ENCODE measurements around the gene HTT. TPM values are rescaled to one million over a fixed set of nuclear protein-coding genes. Genes with fewer than 3 reads are reported as not detected.

Gene HTT
- total RNA-seq, 1 donor from 2014 or later: 73.6 TPM

DNA sequence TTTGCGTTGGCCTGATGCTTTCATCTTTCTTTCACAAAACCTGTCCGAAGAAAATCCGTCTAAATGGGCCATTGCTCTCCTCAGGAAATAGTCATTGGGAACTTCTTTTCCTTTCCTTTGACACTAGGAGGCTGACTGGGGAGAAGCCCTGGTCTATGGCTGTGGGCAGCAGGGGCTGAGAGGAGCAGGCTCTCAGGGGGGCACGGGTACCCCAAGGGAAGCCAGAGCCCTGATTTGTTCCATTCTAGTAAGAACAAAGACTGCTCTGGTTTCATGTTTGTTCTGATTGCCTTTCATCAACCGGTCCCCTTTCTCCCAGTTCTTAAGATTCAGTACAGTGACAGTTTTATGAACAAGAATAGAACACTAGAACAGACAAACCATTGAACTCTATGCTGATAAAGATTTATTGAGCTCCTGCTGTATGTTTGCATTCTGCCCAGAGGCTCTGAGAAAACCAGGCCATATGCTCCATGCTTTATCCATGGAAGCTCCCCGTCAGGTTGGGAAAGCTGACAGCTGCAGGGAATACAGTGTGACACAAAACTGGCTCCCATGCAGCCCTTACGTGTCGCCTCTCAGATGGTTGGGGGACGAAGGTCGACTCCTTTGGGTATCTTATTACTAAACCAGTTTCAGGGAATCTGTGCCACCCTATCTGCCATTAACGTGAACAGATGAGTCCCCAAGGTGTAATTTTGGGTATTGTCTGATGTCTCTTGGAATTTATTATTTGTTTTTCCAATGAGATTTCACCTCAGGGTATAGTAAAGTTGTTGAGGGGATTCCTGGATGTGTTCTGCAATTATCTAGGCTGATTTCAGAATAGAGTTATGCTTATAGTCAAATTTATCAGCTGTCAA is 102.1 kb downstream of the HTT start:
- Mint-ChIP-seq H3K27ac (no peak overlapping the region), H3K9me3 (no peaks in the 10 kb centered on the region), H3K36me3 (peaks cover 36% of the 10 kb centered on the region), H3K4me1 (peaks cover 6% of the 10 kb centered on the region), H3K4me3 (no peak overlapping the region), H3K27me3 (ENCODE audit: low read depth) (no peaks in the 10 kb centered on the region)
- no peak for DNase-seq (ENCODE audit: low spot score in 2 of 2, unreplicated experiment in 2 of 2)
- TF ChIP-seq, protein P1, sequence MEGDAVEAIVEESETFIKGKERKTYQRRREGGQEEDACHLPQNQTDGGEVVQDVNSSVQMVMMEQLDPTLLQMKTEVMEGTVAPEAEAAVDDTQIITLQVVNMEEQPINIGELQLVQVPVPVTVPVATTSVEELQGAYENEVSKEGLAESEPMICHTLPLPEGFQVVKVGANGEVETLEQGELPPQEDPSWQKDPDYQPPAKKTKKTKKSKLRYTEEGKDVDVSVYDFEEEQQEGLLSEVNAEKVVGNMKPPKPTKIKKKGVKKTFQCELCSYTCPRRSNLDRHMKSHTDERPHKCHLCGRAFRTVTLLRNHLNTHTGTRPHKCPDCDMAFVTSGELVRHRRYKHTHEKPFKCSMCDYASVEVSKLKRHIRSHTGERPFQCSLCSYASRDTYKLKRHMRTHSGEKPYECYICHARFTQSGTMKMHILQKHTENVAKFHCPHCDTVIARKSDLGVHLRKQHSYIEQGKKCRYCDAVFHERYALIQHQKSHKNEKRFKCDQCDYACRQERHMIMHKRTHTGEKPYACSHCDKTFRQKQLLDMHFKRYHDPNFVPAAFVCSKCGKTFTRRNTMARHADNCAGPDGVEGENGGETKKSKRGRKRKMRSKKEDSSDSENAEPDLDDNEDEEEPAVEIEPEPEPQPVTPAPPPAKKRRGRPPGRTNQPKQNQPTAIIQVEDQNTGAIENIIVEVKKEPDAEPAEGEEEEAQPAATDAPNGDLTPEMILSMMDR (IDR thresholded peaks at IDR 0.05; ENCODE audit: unreplicated experiment): no peak

DNA sequence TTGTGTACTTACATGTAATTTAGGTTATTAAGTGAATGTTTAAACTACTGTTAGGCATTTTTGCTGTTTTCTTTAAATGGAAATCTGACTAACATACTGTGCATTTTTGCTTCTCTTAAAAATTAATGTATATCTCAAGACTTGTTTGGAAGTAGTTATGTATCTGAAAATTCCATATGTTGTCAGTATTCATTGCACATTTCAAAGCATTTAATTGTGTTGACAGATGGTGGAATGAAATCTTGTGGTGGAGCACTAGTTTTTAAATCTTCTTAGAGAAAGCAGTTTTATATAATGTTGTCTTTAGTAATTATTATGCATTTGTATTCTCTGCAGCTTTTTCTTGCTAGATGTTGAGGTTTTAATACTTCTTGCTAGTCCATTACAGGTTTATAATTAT is 102.9 kb downstream of the HTT start:
- TF ChIP-seq, protein P1 (IDR thresholded peaks at IDR 0.05; ENCODE audit: unreplicated experiment): no peak
- no peak for DNase-seq (ENCODE audit: low spot score in 2 of 2, unreplicated experiment in 2 of 2)
- no peak overlapping the region for H3K4me3 Mint-ChIP-seq
- no peak overlapping the region for H3K27ac Mint-ChIP-seq
- no peaks in the 10 kb centered on the region for H3K9me3 Mint-ChIP-seq
- H3K27me3 Mint-ChIP-seq (ENCODE audit: low read depth): no peaks in the 10 kb centered on the region
- peaks cover 6% of the 10 kb centered on the region for H3K4me1 Mint-ChIP-seq
- H3K36me3 Mint-ChIP-seq: peaks cover 33% of the 10 kb centered on the region

DNA sequence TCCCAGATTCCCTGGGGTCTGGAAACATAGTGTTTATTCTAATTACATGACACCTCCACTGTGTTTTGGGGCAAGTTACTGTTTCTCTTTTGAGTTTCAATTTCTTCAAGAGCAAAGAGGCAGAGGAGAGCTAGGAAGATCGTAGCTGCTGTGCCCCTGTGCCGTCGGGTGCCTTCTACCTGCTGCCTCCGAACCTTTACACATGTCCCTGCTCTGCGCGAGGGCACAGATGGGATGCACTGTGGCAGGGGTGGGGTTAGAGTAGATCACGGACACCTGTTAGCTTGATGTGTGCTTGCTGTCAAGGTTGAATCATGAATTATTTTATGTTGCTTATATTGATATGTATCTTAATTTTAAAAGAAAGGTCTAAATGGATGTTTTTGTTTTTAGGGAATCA is 103.4 kb downstream of the HTT start:
- Mint-ChIP-seq H3K4me1 (peaks cover 6% of the 10 kb centered on the region), H3K27me3 (ENCODE audit: low read depth) (no peaks in the 10 kb centered on the region), H3K36me3 (peaks cover 29% of the 10 kb centered on the region), H3K27ac (no peak overlapping the region), H3K4me3 (no peak overlapping the region), H3K9me3 (no peaks in the 10 kb centered on the region)
- TF ChIP-seq, protein P1 (IDR thresholded peaks at IDR 0.05; ENCODE audit: unreplicated experiment): no peak
- DNase-seq (ENCODE audit: low spot score in 2 of 2, unreplicated experiment in 2 of 2): no peak

DNA sequence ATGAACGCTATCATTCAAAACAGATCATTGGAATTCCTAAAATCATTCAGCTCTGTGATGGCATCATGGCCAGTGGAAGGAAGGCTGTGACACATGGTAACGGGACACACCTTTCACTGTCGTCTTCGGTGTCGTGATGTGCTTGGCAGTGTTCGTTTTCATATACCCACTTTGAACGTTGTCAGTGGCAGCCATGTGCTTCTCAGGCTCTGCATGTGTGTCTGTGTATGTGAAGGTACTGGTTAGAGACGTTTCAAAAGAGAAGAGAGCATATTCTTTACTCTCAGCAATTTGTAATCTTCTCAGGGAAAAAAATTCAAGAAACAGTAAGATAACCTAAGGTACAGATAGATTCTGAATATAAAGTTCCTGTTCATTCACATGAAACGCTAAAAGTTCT is 103.9 kb downstream of the HTT start:
- TF ChIP-seq, protein P1 (IDR thresholded peaks at IDR 0.05; ENCODE audit: unreplicated experiment): no peak
- Mint-ChIP-seq H3K36me3 (peaks cover 25% of the 10 kb centered on the region), H3K4me3 (no peak overlapping the region), H3K4me1 (peaks cover 6% of the 10 kb centered on the region), H3K27me3 (ENCODE audit: low read depth) (no peaks in the 10 kb centered on the region), H3K9me3 (no peaks in the 10 kb centered on the region), H3K27ac (no peak overlapping the region)
- DNase-seq (ENCODE audit: low spot score in 2 of 2, unreplicated experiment in 2 of 2): no peak

DNA sequence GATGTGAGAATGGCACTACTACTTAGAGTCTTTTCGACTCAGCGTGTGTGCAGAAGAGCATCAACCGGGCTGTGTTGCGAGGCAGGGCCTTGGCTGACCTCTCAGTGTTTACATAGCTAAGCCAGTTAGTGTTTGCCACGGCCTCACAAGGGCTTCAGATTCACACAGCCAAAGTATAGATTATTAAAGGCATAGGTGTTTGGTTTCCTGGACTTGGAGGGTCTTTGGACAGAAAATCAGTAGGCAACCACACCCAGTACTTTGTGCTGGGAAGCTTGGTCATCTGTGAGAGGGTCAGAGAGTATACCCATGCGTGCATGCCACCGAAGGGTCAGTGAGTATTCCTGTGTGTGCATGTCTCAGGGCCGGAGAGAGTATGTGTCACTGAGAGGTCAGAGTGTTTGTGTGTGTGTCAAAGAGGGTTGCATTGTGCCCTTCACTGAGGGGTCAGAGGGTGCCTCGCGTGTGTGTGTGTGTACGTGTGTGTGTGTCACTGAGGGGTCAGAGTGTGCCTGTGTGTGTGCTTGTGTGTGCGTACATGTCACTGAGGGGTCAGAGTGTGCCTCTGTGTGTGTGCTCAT is 104.7 kb downstream of the HTT start:
- Mint-ChIP-seq H3K27ac (no peak overlapping the region), H3K9me3 (no peaks in the 10 kb centered on the region), H3K4me3 (no peak overlapping the region), H3K4me1 (peaks cover 6% of the 10 kb centered on the region), H3K36me3 (peaks cover 32% of the 10 kb centered on the region), H3K27me3 (ENCODE audit: low read depth) (no peaks in the 10 kb centered on the region)
- TF ChIP-seq, protein P1 (IDR thresholded peaks at IDR 0.05; ENCODE audit: unreplicated experiment): no peak
- DNase-seq (ENCODE audit: low spot score in 2 of 2, unreplicated experiment in 2 of 2): no peak

All from mesothelial cell of epicardium (in vitro differentiated cells).